Right kidney (tissue), 1 donor: ENCODE data around the gene TYW1B.
"Not testable (repeated sequence)": the region's sequence is repeated elsewhere in the genome, so short reads cannot be mapped to it uniquely, and the experiment has no call there.

ENCODE experiments used
- DNase-seq: peaks from one replicate; pipeline ENCODE4 v3.0.0-alpha.2; 2016

Gene TYW1B

GRCh38 chr7:72620923-72621322 is 207.1 kb downstream of the TYW1B start:
- not testable (repeated sequence) for DNase-seq

- DNase-seq = not testable (repeated sequence)
These were observed 209.4 kb downstream of the TYW1B start for GRCh38 chr7:72618435-72619180.

GRCh38 chr7:72609761-72610160 is 218.2 kb downstream of the TYW1B start:
- DNase-seq = not testable (repeated sequence)

- not testable (repeated sequence) for DNase-seq
These were observed 220.0 kb downstream of the TYW1B start for GRCh38 chr7:72607988-72608387.

- not testable (repeated sequence) for DNase-seq
These were observed 222.1 kb downstream of the TYW1B start for GRCh38 chr7:72605863-72606431.

- not testable (repeated sequence) for DNase-seq
These were observed 223.0 kb downstream of the TYW1B start for GRCh38 chr7:72604771-72605611.

- not testable (repeated sequence) for DNase-seq
These were observed 224.5 kb downstream of the TYW1B start for GRCh38 chr7:72603476-72603875.

GRCh38 chr7:72603073-72603472 is 224.9 kb downstream of the TYW1B start:
- no peak for DNase-seq

- not testable (repeated sequence) for DNase-seq
These were observed 226.3 kb downstream of the TYW1B start for GRCh38 chr7:72601683-72602082.

- DNase-seq = not testable (repeated sequence)
These were observed 238.0 kb downstream of the TYW1B start for GRCh38 chr7:72590023-72590422.

GRCh38 chr7:72587267-72587666 is 240.7 kb downstream of the TYW1B start:
- DNase-seq = not testable (repeated sequence)

GRCh38 chr7:72584576-72584975 is 243.4 kb downstream of the TYW1B start:
- DNase-seq = not testable (repeated sequence)

GRCh38 chr7:72583620-72584361 is 244.2 kb downstream of the TYW1B start:
- not testable (repeated sequence) for DNase-seq

GRCh38 chr7:72580142-72580770 is 247.7 kb downstream of the TYW1B start:
- DNase-seq = not testable (repeated sequence)

GRCh38 chr7:72577107-72577506 is 250.9 kb downstream of the TYW1B start:
- DNase-seq = no peak

GRCh38 chr7:72561988-72562387 is 266.0 kb downstream of the TYW1B start:
- DNase-seq = not testable (repeated sequence)

GRCh38 chr7:72559546-72559945 is 268.5 kb downstream of the TYW1B start:
- not testable (repeated sequence) for DNase-seq

- DNase-seq = not testable (repeated sequence)
These were observed 271.3 kb downstream of the TYW1B start for GRCh38 chr7:72556733-72557132.

GRCh38 chr7:72555238-72555637 is 272.8 kb downstream of the TYW1B start:
- DNase-seq = not testable (repeated sequence)

GRCh38 chr7:72554401-72554800 is 273.6 kb downstream of the TYW1B start:
- not testable (repeated sequence) for DNase-seq

- not testable (repeated sequence) for DNase-seq
These were observed 277.5 kb downstream of the TYW1B start for GRCh38 chr7:72550454-72550853.
